ENCODE data around the gene ING3. TPM values are rescaled to one million over a fixed set of nuclear protein-coding genes. Genes with fewer than 3 reads are reported as not detected.

Gene ING3
- total RNA-seq, 1 experiment from 2014 or later, result 16.1 TPM

DNA sequence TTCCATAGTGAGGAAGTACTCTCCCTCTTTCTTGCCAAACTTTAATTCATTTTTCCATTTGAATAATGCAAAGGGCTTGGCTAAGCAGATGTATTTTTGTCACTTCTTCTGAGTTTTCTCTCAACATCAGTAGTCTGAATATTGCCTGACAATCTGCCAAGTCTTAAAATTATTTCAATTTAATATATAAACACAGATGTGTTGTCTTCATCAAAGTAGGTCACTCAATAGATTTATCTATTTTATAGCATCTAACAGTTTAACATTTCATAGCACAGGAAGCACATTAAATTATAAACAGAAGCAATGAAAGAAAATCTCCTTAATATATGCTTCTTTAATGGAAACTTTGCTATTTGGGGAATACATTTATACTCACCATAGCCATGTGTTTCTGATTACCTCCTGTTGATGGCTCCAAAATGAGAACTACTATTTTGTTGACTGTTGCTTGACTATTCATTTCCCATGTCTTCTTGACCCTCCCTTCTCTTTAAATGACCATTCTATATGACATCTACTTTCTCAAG lies 42.5 kb downstream of the ING3 start:
- no peak for TF ChIP-seq EZH2 (IDR thresholded peaks at IDR 0.05; ENCODE audit: borderline replicate concordance, low read depth, low read length, poor library complexity, severe bottlenecking)
- TF ChIP-seq, protein P1, sequence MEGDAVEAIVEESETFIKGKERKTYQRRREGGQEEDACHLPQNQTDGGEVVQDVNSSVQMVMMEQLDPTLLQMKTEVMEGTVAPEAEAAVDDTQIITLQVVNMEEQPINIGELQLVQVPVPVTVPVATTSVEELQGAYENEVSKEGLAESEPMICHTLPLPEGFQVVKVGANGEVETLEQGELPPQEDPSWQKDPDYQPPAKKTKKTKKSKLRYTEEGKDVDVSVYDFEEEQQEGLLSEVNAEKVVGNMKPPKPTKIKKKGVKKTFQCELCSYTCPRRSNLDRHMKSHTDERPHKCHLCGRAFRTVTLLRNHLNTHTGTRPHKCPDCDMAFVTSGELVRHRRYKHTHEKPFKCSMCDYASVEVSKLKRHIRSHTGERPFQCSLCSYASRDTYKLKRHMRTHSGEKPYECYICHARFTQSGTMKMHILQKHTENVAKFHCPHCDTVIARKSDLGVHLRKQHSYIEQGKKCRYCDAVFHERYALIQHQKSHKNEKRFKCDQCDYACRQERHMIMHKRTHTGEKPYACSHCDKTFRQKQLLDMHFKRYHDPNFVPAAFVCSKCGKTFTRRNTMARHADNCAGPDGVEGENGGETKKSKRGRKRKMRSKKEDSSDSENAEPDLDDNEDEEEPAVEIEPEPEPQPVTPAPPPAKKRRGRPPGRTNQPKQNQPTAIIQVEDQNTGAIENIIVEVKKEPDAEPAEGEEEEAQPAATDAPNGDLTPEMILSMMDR (conservative IDR thresholded peaks at IDR 0.05; ENCODE audit: low read depth, low read length), result no peak
- DNase-seq (ENCODE audit: low spot score), result peak; percentile 78
- POLR2A ChIA-PET (ENCODE audit: low non-redundant PET), result no interaction called here
- Histone ChIP-seq H3K4me1 (ENCODE audit: insufficient read depth, low read length, poor library complexity, severe bottlenecking) (peaks cover 59% of the 10 kb centered on the region), H3K27me3 (replicated peaks; ENCODE audit: insufficient read depth, low read depth, low read length, poor library complexity) (no peaks in the 10 kb centered on the region), H3K27ac (ENCODE audit: low read depth, low read length, poor library complexity, severe bottlenecking) (no peak overlapping the region), H3K36me3 (ENCODE audit: insufficient read depth, low read length, poor library complexity, severe bottlenecking) (no peaks in the 10 kb centered on the region), H3K4me3 (ENCODE audit: low read depth, low read length, poor library complexity, severe bottlenecking) (no peak overlapping the region), H3K9me3 (ENCODE audit: low read depth, low read length, poor library complexity, severe bottlenecking) (no peaks in the 10 kb centered on the region)
- CTCF ChIA-PET, result no interaction called here
- intact Hi-C loops (cut with micrococcal nuclease; ENCODE audit: unreplicated experiment), result loop anchor here (2.0 to 10.0 kb wide), 2 partner anchors 40 to 552 kb away; no protein-coding TSS in a partner anchor
- no TSS peak for BruUV-seq (replicated peaks)

DNA sequence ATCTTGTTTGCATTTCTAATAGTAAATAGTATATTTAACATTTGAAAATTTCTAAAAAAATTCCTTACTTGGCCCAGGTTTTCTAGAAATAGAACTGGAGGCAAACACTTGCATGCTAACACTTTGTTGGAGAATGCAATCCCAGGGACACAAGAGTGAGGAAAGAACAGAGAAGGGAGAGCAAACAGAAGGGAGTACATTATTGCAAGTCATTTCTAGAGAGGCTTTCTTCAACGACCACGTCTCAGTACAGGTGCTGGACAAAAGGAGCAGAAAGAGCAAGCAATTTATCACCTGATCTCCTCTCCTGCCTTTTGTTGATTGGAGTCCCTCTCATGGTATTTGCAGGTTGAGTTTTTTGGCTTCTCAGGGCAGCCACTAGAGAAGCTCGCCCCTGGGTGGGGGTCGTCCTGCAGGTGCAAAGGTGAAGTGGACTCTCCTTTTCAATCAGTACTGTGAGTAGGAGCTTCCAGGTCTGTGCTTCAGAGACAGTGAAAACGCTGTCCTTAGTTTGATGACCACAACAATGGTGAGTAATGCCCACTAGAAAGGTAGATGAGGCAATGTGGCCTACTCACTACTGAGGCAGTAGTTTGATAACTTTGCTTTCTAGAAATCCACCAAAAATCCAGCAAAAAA lies 43.1 kb downstream of the ING3 start:
- CTCF ChIA-PET, result no interaction called here

DNA sequence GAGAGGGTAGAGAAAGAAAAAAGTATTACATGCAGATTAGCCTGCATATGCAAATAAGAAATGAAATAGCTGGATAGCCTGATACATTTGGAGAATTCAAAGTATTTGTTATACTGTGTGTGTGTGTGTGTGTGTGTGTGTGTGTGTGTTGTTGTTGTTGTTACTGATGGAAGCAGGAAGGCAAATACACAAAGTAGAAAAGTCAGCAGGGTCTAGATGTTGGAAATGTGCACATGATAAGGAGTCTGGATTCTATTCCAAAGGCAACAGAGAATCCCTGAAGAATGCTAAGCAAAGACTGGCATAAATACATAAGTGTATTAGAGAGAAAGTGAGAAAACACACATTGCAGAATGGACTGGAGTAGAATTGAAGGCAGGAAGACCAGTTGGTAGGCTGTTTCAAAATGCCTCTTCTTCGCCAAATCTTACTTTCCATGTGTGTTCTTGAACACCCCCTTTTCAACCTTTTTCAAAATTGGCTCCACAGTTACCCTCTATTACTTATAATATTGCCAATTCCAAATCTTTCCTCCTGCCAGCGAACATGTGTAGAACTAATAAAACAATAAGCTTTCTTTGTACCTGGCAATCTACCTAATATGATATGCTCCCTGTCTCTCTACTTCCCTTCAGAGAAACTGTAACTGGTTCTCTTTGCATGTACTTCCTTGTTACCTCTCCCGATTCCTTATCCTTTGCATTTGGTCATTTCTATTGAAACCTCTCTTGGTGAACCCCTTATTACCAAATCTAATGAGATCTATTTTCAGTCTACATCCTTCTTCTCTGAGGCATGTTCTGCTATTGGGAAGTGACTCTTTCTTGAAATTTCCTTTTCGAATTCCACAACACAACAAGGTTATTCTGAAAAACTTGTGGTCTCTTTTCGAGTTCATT lies 44.2 kb downstream of the ING3 start:
- TF ChIP-seq EZH2 (IDR thresholded peaks at IDR 0.05; ENCODE audit: borderline replicate concordance, low read depth, low read length, poor library complexity, severe bottlenecking), result no peak
- TF ChIP-seq, protein P1 (conservative IDR thresholded peaks at IDR 0.05; ENCODE audit: low read depth, low read length), result no peak
- no TSS peak for BruUV-seq (replicated peaks)
- ChIA-PET POLR2A (ENCODE audit: low non-redundant PET) (no interaction called here), CTCF (no interaction called here)
- H3K27ac ChIP-seq (ENCODE audit: low read depth, low read length, poor library complexity, severe bottlenecking), result no peak overlapping the region
- H3K9me3 ChIP-seq (ENCODE audit: low read depth, low read length, poor library complexity, severe bottlenecking), result no peaks in the 10 kb centered on the region
- H3K27me3 ChIP-seq (replicated peaks; ENCODE audit: insufficient read depth, low read depth, low read length, poor library complexity), result no peaks in the 10 kb centered on the region
- intact Hi-C loops (cut with micrococcal nuclease; ENCODE audit: unreplicated experiment), result loop anchor here (10.0 kb wide), 1 partner anchor 550 kb away; no protein-coding TSS in a partner anchor
- no peak for DNase-seq (ENCODE audit: low spot score)
- no peak overlapping the region for H3K4me3 ChIP-seq (ENCODE audit: low read depth, low read length, poor library complexity, severe bottlenecking)
- no peaks in the 10 kb centered on the region for H3K36me3 ChIP-seq (ENCODE audit: insufficient read depth, low read length, poor library complexity, severe bottlenecking)
- H3K4me1 ChIP-seq (ENCODE audit: insufficient read depth, low read length, poor library complexity, severe bottlenecking), result peaks cover 60% of the 10 kb centered on the region

More for the DNA sequence above, 43.1 kb downstream of the ING3 start:
- TF ChIP-seq EZH2 (IDR thresholded peaks at IDR 0.05; ENCODE audit: borderline replicate concordance, low read depth, low read length, poor library complexity, severe bottlenecking), result no peak
- TF ChIP-seq, protein P1 (conservative IDR thresholded peaks at IDR 0.05; ENCODE audit: low read depth, low read length), result no peak
- no TSS peak for BruUV-seq (replicated peaks)
- H3K27me3 ChIP-seq (replicated peaks; ENCODE audit: insufficient read depth, low read depth, low read length, poor library complexity), result no peaks in the 10 kb centered on the region
- no peaks in the 10 kb centered on the region for H3K36me3 ChIP-seq (ENCODE audit: insufficient read depth, low read length, poor library complexity, severe bottlenecking)
- no peak for DNase-seq (ENCODE audit: low spot score)
- no peak overlapping the region for H3K4me3 ChIP-seq (ENCODE audit: low read depth, low read length, poor library complexity, severe bottlenecking)
- POLR2A ChIA-PET (ENCODE audit: low non-redundant PET), result no interaction called here
- no peaks in the 10 kb centered on the region for H3K9me3 ChIP-seq (ENCODE audit: low read depth, low read length, poor library complexity, severe bottlenecking)
- no peak overlapping the region for H3K27ac ChIP-seq (ENCODE audit: low read depth, low read length, poor library complexity, severe bottlenecking)
- intact Hi-C loops (cut with micrococcal nuclease; ENCODE audit: unreplicated experiment), result loop anchor here (2.0 to 10.0 kb wide), 2 partner anchors 39 to 551 kb away; no protein-coding TSS in a partner anchor
- peaks cover 56% of the 10 kb centered on the region for H3K4me1 ChIP-seq (ENCODE audit: insufficient read depth, low read length, poor library complexity, severe bottlenecking)
